22Rv1 (cell line): ENCODE results near the gene ATXN1.

Experiments
- CTCF ChIP-seq: fragments of 450-650 bp; IDR thresholded peaks from 2 replicates; pipeline ENCODE4 v1.5.1; 2017; ENCODE audit warnings: mild to moderate bottlenecking
- ZFX ChIP-seq: fragments of 450-650 bp; IDR thresholded peaks from 2 replicates; pipeline ENCODE4 v1.6.1; 2017; ENCODE audit warnings: antibody characterized with exemption, borderline replicate concordance

- TF ChIP-seq CTCF (no peak), ZFX (no peak)
Observed at GRCh38 chr6:16723402-16723801, 37.9 kb downstream of the ATXN1 start.
